Testis (tissue), 3 donors: ENCODE data around the gene AIG1. TPM values are rescaled to one million over a fixed set of nuclear protein-coding genes. Genes with fewer than 3 reads are reported as not detected.

ENCODE experiments used
- DNase-seq: peaks from one replicate; pipeline ENCODE4 v3.0.0-alpha.2; 2019
- H3K27ac ChIP-seq, 2 donors: fragments of 200-600 bp; sonication (generic); one replicate each; pipeline ENCODE4 v1.5.1; 2019
- H3K27me3 ChIP-seq: fragments of 200-600 bp; sonication (generic); one replicate; pipeline ENCODE4 v1.5.1; 2019
- H3K36me3 ChIP-seq: fragments of 200-600 bp; sonication (generic); one replicate; pipeline ENCODE4 v1.5.1; 2017; ENCODE audit warnings: low read depth; ENCODE audit errors: missing control alignments
- H3K4me1 ChIP-seq: fragments of 200-600 bp; sonication (generic); one replicate; pipeline ENCODE4 v1.5.1; 2019
- H3K4me3 ChIP-seq, 2 donors: fragments of 200-600 bp; sonication (generic); one replicate each; pipeline ENCODE4 v1.5.1; 2017 to 2019
- H3K9me3 ChIP-seq: fragments of 200-600 bp; sonication (generic); one replicate; pipeline ENCODE4 v1.5.1; 2017
- POLR2A ChIP-seq: fragments of 450-650 bp; IDR thresholded peaks from one replicate; pipeline ENCODE4 v1.6.1; 2017; ENCODE audit warnings: antibody characterized with exemption, mild to moderate bottlenecking, moderate library complexity
- WGBS, 2 donors: methylation state at CpG; one replicate each; pipeline ENCODE4 v1.1.5; 2018; 5-methylcytosine and 5-hydroxymethylcytosine counted together
- intact Hi-C: fragments of 100-400 bp; cut with DNase I; formaldehyde crosslinking; loops from one replicate; pipeline ENCODE4 v1.15.1; 2023; ENCODE audit warnings: low total_unique reads
- polyA plus RNA-seq: library from polyadenylated mRNA; stranded (reverse); fragments of 350-450 nt; fragmentation: Illumina TruSeq; extraction: RNeasy Lipid Tissue Mini Kit (QIAGEN cat#74804); gene quantifications from one replicate; pipeline ENCODE4 v1.2.3, GENCODE V29; 2014; ENCODE audit warnings: low read depth, low replicate concordance; ENCODE audit not compliant: insufficient read depth
- total RNA-seq, 2 donors: library from RNA; depleted of rRNA; stranded (reverse); fragments of >200 nt; gene quantifications; one replicate each; pipeline ENCODE4 v1.2.3, GENCODE V29; 2016
- TF ChIP-seq, protein P1 (sequence below), 3 experiments: fragments of 450-650 bp in 2 of 3; fragments of 200-600 bp in 1 of 3; sonication (generic) in 1 of 3; IDR thresholded peaks; one replicate each; pipeline ENCODE4 v1.5.1; 2016 to 2019; ENCODE audit warnings: antibody characterized with exemption in 3 of 3, mild to moderate bottlenecking in 2 of 3, moderate library complexity in 1 of 3

AIG1 gene
- total and polyA plus RNA-seq, 3 donors from 2014 or later = 39.6 to 57.9 (median 50.7) TPM

DNA sequence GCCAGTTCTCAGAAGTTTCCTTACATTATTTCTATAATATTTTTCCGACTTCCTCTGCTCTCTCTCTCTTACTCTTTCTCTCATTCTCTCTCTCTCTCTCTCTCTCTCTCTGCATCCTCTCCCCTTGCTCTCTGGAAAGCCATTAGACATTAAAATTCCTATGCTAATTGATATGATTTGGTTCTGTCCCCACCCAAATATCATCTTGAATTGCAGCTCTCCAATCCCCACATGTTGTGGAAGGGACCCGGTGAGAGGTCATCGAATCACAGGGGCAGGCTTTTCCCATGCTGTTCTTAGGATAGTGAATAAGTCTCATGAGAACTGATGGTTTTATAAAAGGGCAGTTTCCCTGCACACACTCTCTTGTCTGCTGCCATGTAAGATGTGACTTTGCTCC is 315.7 kb downstream of the AIG1 start:
- TF ChIP-seq, protein P1, sequence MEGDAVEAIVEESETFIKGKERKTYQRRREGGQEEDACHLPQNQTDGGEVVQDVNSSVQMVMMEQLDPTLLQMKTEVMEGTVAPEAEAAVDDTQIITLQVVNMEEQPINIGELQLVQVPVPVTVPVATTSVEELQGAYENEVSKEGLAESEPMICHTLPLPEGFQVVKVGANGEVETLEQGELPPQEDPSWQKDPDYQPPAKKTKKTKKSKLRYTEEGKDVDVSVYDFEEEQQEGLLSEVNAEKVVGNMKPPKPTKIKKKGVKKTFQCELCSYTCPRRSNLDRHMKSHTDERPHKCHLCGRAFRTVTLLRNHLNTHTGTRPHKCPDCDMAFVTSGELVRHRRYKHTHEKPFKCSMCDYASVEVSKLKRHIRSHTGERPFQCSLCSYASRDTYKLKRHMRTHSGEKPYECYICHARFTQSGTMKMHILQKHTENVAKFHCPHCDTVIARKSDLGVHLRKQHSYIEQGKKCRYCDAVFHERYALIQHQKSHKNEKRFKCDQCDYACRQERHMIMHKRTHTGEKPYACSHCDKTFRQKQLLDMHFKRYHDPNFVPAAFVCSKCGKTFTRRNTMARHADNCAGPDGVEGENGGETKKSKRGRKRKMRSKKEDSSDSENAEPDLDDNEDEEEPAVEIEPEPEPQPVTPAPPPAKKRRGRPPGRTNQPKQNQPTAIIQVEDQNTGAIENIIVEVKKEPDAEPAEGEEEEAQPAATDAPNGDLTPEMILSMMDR (IDR thresholded peaks at IDR 0.05) = no peak
- no peak for TF ChIP-seq POLR2A
- intact Hi-C loops = no loop called here
- 87 to 90% methylated on average over 3 of the region's 3 CpGs for WGBS, 2 donors
- Histone ChIP-seq H3K4me3 (no peak overlapping the region), H3K36me3 (no peaks in the 10 kb centered on the region), H3K9me3 (no peaks in the 10 kb centered on the region), H3K4me1 (no peaks in the 10 kb centered on the region), H3K27ac (no peak overlapping the region), H3K27me3 (no peaks in the 10 kb centered on the region)
- no peak for DNase-seq

- H3K27ac ChIP-seq = no peak overlapping the region
- H3K27me3 ChIP-seq = no peaks in the 10 kb centered on the region
- no peaks in the 10 kb centered on the region for H3K36me3 ChIP-seq
- H3K4me3 ChIP-seq = no peak overlapping the region
- DNase-seq = no peak
- no peaks in the 10 kb centered on the region for H3K9me3 ChIP-seq
- TF ChIP-seq POLR2A = no peak
- TF ChIP-seq, protein P1 (IDR thresholded peaks at IDR 0.05) = no peak
- no peaks in the 10 kb centered on the region for H3K4me1 ChIP-seq
- intact Hi-C loops = no loop called here
These were observed 316.2 kb downstream of the AIG1 start for GRCh38 chr6:143376861-143377260.

DNA sequence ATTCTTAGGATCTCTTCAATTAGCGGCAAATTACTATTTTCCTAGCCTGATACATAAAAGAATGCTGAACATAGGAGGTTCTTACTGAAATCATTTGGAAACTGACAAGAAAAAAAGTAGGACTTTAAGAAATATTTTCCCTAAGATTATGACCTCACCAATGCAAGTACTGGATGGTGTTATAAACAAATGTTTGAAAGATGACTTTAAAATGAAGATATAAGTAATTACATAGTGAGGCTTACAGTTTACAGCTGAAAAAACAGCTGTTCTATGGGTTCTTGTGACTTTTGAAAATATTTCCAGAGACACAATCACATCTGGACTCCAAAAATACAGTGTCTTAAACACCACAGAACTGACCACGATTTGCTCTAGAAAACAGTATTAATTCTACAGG is 324.9 kb downstream of the AIG1 start:
- DNase-seq = no peak
- H3K27ac ChIP-seq = no peak overlapping the region
- no peaks in the 10 kb centered on the region for H3K27me3 ChIP-seq
- no peaks in the 10 kb centered on the region for H3K36me3 ChIP-seq
- 89 to 90% methylated on average over 2 of the region's 2 CpGs for WGBS, 2 donors
- H3K9me3 ChIP-seq = no peaks in the 10 kb centered on the region
- intact Hi-C loops = no loop called here
- no peaks in the 10 kb centered on the region for H3K4me1 ChIP-seq
- H3K4me3 ChIP-seq = no peak overlapping the region
- TF ChIP-seq, protein P1 (IDR thresholded peaks at IDR 0.05) = no peak
- TF ChIP-seq POLR2A = no peak

- no peak overlapping the region for H3K4me3 ChIP-seq
- TF ChIP-seq POLR2A = no peak
- TF ChIP-seq, protein P1 (IDR thresholded peaks at IDR 0.05) = no peak
- no peaks in the 10 kb centered on the region for H3K36me3 ChIP-seq
- DNase-seq = no peak
- WGBS, 2 donors = 87 to 92% methylated on average over 3 of the region's 3 CpGs
- H3K27me3 ChIP-seq = no peaks in the 10 kb centered on the region
- intact Hi-C loops = no loop called here
- no peak overlapping the region for H3K27ac ChIP-seq
- H3K9me3 ChIP-seq = no peaks in the 10 kb centered on the region
- no peaks in the 10 kb centered on the region for H3K4me1 ChIP-seq
These were observed 329.6 kb downstream of the AIG1 start for GRCh38 chr6:143390278-143390677.

Other genes with a start within 250 kb of the AIG1 start
- gene HIVEP2, start 115.7 kb upstream of the AIG1 start, total RNA-seq = 10 to 100 TPM; 10.7 to 10.8 TPM
- gene HIVEP2, start 115.7 kb upstream of the AIG1 start, polyA plus RNA-seq = 4.7 TPM